ENCODE results near the gene ZNF580. TPM values are rescaled to one million over a fixed set of nuclear protein-coding genes. Genes with fewer than 3 reads are reported as not detected.

ZNF580 gene
- total and polyA plus RNA-seq, 2 of the 13 experiments (the other 11 are each of a cell fraction or from before 2014, with no cell fraction given) = 4.4 to 6.0 TPM

- TF ChIP-seq SRSF4 (IDR thresholded peaks at IDR 0.05; ENCODE audit: low read depth, low read length, poor library complexity, severe bottlenecking) (no peak), E2F2 (CRISPR knock-in tag; IDR thresholded peaks at IDR 0.05; ENCODE audit: borderline replicate concordance) (peak; percentile 96; the same call in 1 of the 2 replicates), SIX1 (CRISPR knock-in tag; IDR thresholded peaks at IDR 0.05; ENCODE audit: borderline replicate concordance) (no peak), ZNF337 (CRISPR knock-in tag; IDR thresholded peaks at IDR 0.05; ENCODE audit: borderline replicate concordance, low read depth) (no peak), MXD4 (CRISPR knock-in tag; IDR thresholded peaks at IDR 0.05) (no peak), KLF9 (CRISPR knock-in tag; IDR thresholded peaks at IDR 0.05; ENCODE audit: low read depth) (no peak), ZUFSP (CRISPR knock-in tag; IDR thresholded peaks at IDR 0.05; ENCODE audit: borderline replicate concordance) (no peak), ZNF317 (CRISPR knock-in tag; IDR thresholded peaks at IDR 0.05) (0 out of 2 replicates have a peak, but pooled peaks have one; percentile 27), SP4 (CRISPR knock-in tag; IDR thresholded peaks at IDR 0.05) (peak; percentile 56; the same call in 1 of the 2 replicates), ZNF609 (CRISPR knock-in tag; IDR thresholded peaks at IDR 0.05; ENCODE audit: borderline replicate concordance) (no peak)
Observed at GRCh38 chr19:55599842-55600661, 40.8 kb upstream of the ZNF580 start, which contains the start of gene ZNF524 (continued).
